CD14-positive monocyte (primary cell): ENCODE measurements around the gene S1PR3. TPM values are rescaled to one million over a fixed set of nuclear protein-coding genes. Genes with fewer than 3 reads are reported as not detected.

ENCODE experiments used
- DNase-seq, 3 donors: peaks; one replicate each; pipeline ENCODE4 v3.0.0-alpha.2; 2011 to 2022
- H2AFZ ChIP-seq: 2 replicates; pipeline ENCODE4 v1.6.0; 2012; ENCODE audit warnings: mild to moderate bottlenecking, low read depth, low read length, inconsistent platforms; ENCODE audit not compliant: insufficient read depth, poor library complexity, severe bottlenecking
- H3K27ac ChIP-seq, 2 donors: 1 replicate in 1 of 2; 2 replicates in 1 of 2; pipeline ENCODE4 v1.5.1; 2012 to 2013; ENCODE audit warnings: low read length in 2 of 2, control low read depth in 1 of 2, inconsistent platforms in 1 of 2, low read depth in 1 of 2, mild to moderate bottlenecking in 1 of 2
- H3K27me3 ChIP-seq, 2 donors: one replicate each; pipeline versions ENCODE4 v1.6.0 to v1.6.1; 2011 to 2013; ENCODE audit warnings: low read length in 2 of 2; ENCODE audit not compliant: control insufficient read depth in 2 of 2, insufficient read depth in 2 of 2
- H3K36me3 ChIP-seq, 2 donors: replicated peaks in 1 of 2; 1 replicate in 1 of 2; 2 replicates in 1 of 2; pipeline versions ENCODE4 v1.5.1 to v1.6.1; 2012 to 2013; ENCODE audit warnings: low read length in 2 of 2, control low read depth in 1 of 2, inconsistent platforms in 1 of 2, mild to moderate bottlenecking in 1 of 2; ENCODE audit not compliant: insufficient read depth in 2 of 2, control insufficient read depth in 1 of 2
- H3K4me1 ChIP-seq, 2 donors: 1 replicate in 1 of 2; 2 replicates in 1 of 2; pipeline versions ENCODE4 v1.5.1 to v1.6.1; 2012 to 2013; ENCODE audit warnings: low read length in 2 of 2, control low read depth in 1 of 2, inconsistent platforms in 1 of 2, mild to moderate bottlenecking in 1 of 2, moderate library complexity in 1 of 2; ENCODE audit not compliant: insufficient read depth in 2 of 2, control insufficient read depth in 1 of 2
- H3K4me2 ChIP-seq: replicated peaks from 2 replicates; pipeline ENCODE3; 2012; ENCODE audit warnings: low read length, moderate library complexity, mild to moderate bottlenecking; ENCODE audit not compliant: poor library complexity, severe bottlenecking; ENCODE audit errors: extremely low read depth
- H3K4me3 ChIP-seq, 3 experiments: fragments of 200-600 bp in 1 of 3; sonication (generic) in 1 of 3; replicated peaks in 1 of 3; 1 replicate in 2 of 3; 2 replicates in 1 of 3; pipeline ENCODE4 v1.5.1; 2011 to 2013; ENCODE audit warnings: low read length in 3 of 3, mild to moderate bottlenecking in 3 of 3, control low read depth in 2 of 3, low read depth in 2 of 3, inconsistent platforms in 1 of 3, moderate library complexity in 1 of 3
- H3K79me2 ChIP-seq: 2 replicates; pipeline ENCODE4 v1.6.0; 2012; ENCODE audit warnings: mild to moderate bottlenecking, control low read depth, inconsistent platforms, low read length, moderate library complexity; ENCODE audit not compliant: insufficient read depth
- H3K9ac ChIP-seq: 2 replicates; pipeline ENCODE4 v1.6.0; 2017; ENCODE audit warnings: low read length, mild to moderate bottlenecking; ENCODE audit not compliant: insufficient read depth, poor library complexity, severe bottlenecking
- H3K9me3 ChIP-seq, 2 donors: replicated peaks in 1 of 2; 1 replicate in 1 of 2; 2 replicates in 1 of 2; pipeline versions ENCODE4 v1.5.1 to v1.6.1; 2012 to 2013; ENCODE audit warnings: low read length in 2 of 2, control low read depth in 1 of 2; ENCODE audit not compliant: control insufficient read depth in 1 of 2, insufficient read depth in 1 of 2
- H4K20me1 ChIP-seq: 2 replicates; pipeline ENCODE4 v1.6.0; 2012; ENCODE audit warnings: mild to moderate bottlenecking, low read length, control low read depth, moderate library complexity; ENCODE audit not compliant: insufficient read depth
- H3K27ac Mint-ChIP-seq, 7 donors: one replicate each; pipeline ENCODE4 v1.8.0; 2020; ENCODE audit warnings: mild to moderate bottlenecking in 7 of 7, mixed read lengths in 7 of 7, moderate library complexity in 6 of 7, inconsistent platforms in 2 of 7
- H3K27me3 Mint-ChIP-seq, 3 donors: one replicate each; pipeline ENCODE4 v1.8.0; 2021 to 2022; ENCODE audit warnings: low read depth in 3 of 3, mild to moderate bottlenecking in 3 of 3, mixed read lengths in 3 of 3, moderate library complexity in 3 of 3, inconsistent platforms in 1 of 3
- H3K36me3 Mint-ChIP-seq, 2 donors: one replicate each; pipeline ENCODE4 v1.8.0; 2020; ENCODE audit warnings: mixed read lengths in 2 of 2, inconsistent platforms in 1 of 2, mild to moderate bottlenecking in 1 of 2
- H3K4me1 Mint-ChIP-seq: one replicate; pipeline ENCODE4 v1.8.0; 2020; ENCODE audit warnings: mild to moderate bottlenecking, mixed read lengths
- H3K4me3 Mint-ChIP-seq, 2 donors: one replicate each; pipeline ENCODE4 v1.8.0; 2020; ENCODE audit warnings: mild to moderate bottlenecking in 2 of 2, mixed read lengths in 2 of 2, moderate library complexity in 1 of 2
- H3K9me3 Mint-ChIP-seq, 7 donors: one replicate each; pipeline ENCODE4 v1.8.0; 2020 to 2022; ENCODE audit warnings: mixed read lengths in 7 of 7, mild to moderate bottlenecking in 6 of 7, moderate library complexity in 6 of 7, inconsistent platforms in 2 of 7
- WGBS: methylation state at CpG from one replicate; pipeline ENCODE4 v1.1.5; 2013; ENCODE audit warnings: missing lambda C conversion rate; ENCODE audit not compliant: insufficient coverage; 5-methylcytosine and 5-hydroxymethylcytosine counted together
- intact Hi-C, 2 donors: fragments of 100-400 bp; cut with micrococcal nuclease; formaldehyde crosslinking; loops; one replicate each; pipeline versions ENCODE4 v1.15.0 to v1.15.1; 2023
- polyA plus RNA-seq, 3 donors: library from polyadenylated mRNA; depleted of rRNA in 1 of 3; unstranded in 2 of 3; stranded (reverse) in 1 of 3; fragments of 300-500 nt in 2 of 3; fragments of >200 nt in 1 of 3; fragmentation: Illumina TruSeq in 2 of 3; gene quantifications; 1 replicate in 2 of 3; 2 replicates in 1 of 3; pipeline ENCODE4 v1.2.3, GENCODE V29; 2012 to 2021
- TF ChIP-seq, protein P1 (sequence below): fragments of 200-600 bp; IDR thresholded peaks from one replicate; pipeline ENCODE4 v1.8.0; 2022; ENCODE audit warnings: antibody characterized with exemption, mild to moderate bottlenecking

Gene S1PR3
- polyA plus RNA-seq, 3 donors: 28.2 to 59.7 (median 30.6) TPM

DNA sequence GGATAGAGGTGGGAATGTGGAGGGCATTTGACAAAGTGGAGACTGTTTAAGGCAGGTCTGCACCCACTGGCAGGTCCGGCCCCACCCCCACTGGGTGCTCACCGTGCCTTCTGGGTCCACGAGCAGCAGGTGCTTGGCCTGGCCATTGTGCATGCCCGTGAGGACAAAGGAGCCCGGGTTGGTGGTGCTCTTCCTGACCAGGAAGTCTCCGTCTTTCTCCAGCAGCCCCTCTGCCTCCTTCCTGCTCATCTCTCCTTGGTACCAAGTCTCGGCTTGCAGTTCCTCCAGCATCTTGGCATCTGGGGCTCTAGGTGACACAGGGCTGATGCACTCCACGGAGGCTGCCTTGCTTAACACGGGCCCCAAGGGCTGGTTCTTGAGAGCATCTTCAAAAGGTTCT lies 46.6 kb downstream of the S1PR3 start:
- no peak overlapping the region for H3K4me2 ChIP-seq
- Mint-ChIP-seq H3K4me1 (peaks cover 32% of the 10 kb centered on the region), H3K27me3 (peaks cover 5 to 18% (median 18%) of the 10 kb centered on the region in 3 donors), H3K4me3 (no peak overlapping the region), H3K9me3 (peaks cover 0 to 2% (median 0%) of the 10 kb centered on the region in 7 donors), H3K36me3 (no peaks in the 10 kb centered on the region), H3K27ac (no peak overlapping the region)
- 98% methylated on average over 7 of the region's 9 CpGs for WGBS
- H3K4me3 ChIP-seq: no peak overlapping the region
- no peaks in the 10 kb centered on the region for H3K36me3 ChIP-seq
- H2AFZ ChIP-seq: no peak overlapping the region
- H3K79me2 ChIP-seq: no peaks in the 10 kb centered on the region
- no peak overlapping the region for H3K27ac ChIP-seq
- H3K9me3 ChIP-seq: no peaks in the 10 kb centered on the region
- no peak for DNase-seq
- TF ChIP-seq, protein P1, sequence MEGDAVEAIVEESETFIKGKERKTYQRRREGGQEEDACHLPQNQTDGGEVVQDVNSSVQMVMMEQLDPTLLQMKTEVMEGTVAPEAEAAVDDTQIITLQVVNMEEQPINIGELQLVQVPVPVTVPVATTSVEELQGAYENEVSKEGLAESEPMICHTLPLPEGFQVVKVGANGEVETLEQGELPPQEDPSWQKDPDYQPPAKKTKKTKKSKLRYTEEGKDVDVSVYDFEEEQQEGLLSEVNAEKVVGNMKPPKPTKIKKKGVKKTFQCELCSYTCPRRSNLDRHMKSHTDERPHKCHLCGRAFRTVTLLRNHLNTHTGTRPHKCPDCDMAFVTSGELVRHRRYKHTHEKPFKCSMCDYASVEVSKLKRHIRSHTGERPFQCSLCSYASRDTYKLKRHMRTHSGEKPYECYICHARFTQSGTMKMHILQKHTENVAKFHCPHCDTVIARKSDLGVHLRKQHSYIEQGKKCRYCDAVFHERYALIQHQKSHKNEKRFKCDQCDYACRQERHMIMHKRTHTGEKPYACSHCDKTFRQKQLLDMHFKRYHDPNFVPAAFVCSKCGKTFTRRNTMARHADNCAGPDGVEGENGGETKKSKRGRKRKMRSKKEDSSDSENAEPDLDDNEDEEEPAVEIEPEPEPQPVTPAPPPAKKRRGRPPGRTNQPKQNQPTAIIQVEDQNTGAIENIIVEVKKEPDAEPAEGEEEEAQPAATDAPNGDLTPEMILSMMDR: no peak
- H4K20me1 ChIP-seq: no peaks in the 10 kb centered on the region
- peaks cover 0 to 26% of the 10 kb centered on the region in 2 donors for H3K27me3 ChIP-seq
- no peak overlapping the region for H3K9ac ChIP-seq
- peaks cover 24 to 25% of the 10 kb centered on the region in 2 donors for H3K4me1 ChIP-seq
- intact Hi-C loops: no loop called here

DNA sequence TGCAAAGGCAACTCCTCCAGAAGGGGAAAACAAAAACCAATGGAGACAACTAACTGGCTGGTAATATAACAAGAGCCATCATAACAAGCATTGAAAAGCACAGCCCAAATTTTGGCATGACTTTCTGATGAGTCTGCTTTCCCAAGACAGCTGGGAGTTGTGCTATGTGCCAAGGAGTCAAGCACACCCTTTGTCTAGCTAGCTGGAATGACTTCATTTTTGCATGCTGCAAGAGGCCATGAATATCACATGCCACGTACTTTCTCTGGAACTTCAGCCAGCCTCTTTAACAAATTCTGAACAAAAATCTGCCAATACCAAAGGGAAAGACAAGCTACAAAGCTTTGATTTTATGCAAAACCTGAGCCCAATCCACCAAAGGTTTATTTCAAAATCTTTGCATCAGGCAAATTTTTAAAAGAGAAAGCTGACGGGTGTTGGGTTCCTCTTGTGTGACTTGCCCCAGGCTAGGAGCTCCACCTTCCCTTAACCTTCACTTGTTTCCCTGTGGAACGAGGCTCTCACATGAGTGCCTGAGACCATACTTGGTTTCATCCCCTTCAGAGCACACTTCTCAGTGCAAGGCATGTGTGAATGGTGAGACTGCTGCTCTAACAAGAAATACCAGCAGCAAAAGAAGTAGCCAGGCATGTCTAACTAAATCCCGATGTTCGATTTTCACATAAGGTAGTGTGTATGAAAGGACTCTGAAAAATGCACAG lies 47.3 kb downstream of the S1PR3 start:
- Histone ChIP-seq H3K79me2 (no peaks in the 10 kb centered on the region), H3K36me3 (no peaks in the 10 kb centered on the region), H2AFZ (no peak overlapping the region), H3K27ac (no peak overlapping the region), H3K27me3 (peaks cover 0 to 26% of the 10 kb centered on the region in 2 donors), H4K20me1 (no peaks in the 10 kb centered on the region), H3K9ac (no peak overlapping the region), H3K9me3 (no peaks in the 10 kb centered on the region), H3K4me1 (peaks cover 24 to 25% of the 10 kb centered on the region in 2 donors), H3K4me3 (no peak overlapping the region), H3K4me2 (no peak overlapping the region)
- Mint-ChIP-seq H3K4me1 (peaks cover 31% of the 10 kb centered on the region), H3K9me3 (peaks cover 0 to 2% (median 0%) of the 10 kb centered on the region in 7 donors), H3K27ac (no peak overlapping the region), H3K36me3 (no peaks in the 10 kb centered on the region), H3K4me3 (no peak overlapping the region), H3K27me3 (peaks cover 5 to 18% (median 17%) of the 10 kb centered on the region in 3 donors)
- no peak for DNase-seq
- 86% methylated on average over 1 of the region's 5 CpGs for WGBS
- intact Hi-C loops: no loop called here
- TF ChIP-seq, protein P1: no peak
